ENCODE data around the gene TTC34.

Gene TTC34

DNA sequence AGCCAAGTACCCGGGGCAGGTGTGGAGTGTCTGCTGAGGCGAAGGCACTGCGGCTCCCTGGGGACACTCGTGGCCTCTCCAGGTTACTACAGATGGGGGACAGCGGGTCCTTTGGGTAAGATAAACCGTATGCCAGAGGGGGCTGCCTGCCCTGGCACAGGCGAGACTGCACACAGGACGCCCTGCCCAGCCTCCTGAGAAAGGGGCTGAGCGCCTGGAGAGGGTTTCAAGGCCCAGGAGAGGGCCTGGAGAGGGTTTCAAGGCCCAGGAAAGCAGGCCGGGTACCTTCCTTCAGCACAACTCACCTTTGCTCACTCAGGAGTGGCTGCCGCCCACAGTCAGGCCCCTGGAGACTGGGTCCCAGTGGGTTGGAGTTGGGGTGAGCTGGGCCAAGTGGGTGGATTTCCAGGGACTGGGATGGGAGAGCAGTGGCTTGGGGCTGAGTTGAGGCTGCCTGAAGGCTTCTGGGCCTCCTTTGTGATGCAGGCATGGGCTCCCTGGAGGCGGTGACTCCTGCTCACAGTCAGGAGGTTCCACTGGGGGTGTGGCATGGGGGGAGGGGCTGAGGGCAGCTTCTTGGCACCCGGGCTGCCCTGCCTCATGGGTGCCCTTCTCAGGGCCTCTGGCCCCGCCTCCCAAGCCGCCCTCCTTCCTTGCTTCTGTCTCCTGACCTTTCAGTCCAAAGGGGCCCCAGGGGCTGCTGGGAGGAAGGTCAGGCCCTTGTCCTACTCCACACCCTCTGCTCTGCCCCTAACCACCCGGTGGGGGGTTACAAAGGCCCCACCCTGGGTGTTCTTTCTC is 168.7 kb downstream of the TTC34 start, which contains the start of gene MMEL1:
MMEL1 (minus strand) TSS at position 456 of the 801 bp plus-strand sequence. CDS start 3,532 bp downstream, outside the sequence.
- H3K4me3 ChIP-seq (ENCODE audit: low read depth, low read length), result no peak within 1 kb of the TSS
- TF ChIP-seq, protein P1, sequence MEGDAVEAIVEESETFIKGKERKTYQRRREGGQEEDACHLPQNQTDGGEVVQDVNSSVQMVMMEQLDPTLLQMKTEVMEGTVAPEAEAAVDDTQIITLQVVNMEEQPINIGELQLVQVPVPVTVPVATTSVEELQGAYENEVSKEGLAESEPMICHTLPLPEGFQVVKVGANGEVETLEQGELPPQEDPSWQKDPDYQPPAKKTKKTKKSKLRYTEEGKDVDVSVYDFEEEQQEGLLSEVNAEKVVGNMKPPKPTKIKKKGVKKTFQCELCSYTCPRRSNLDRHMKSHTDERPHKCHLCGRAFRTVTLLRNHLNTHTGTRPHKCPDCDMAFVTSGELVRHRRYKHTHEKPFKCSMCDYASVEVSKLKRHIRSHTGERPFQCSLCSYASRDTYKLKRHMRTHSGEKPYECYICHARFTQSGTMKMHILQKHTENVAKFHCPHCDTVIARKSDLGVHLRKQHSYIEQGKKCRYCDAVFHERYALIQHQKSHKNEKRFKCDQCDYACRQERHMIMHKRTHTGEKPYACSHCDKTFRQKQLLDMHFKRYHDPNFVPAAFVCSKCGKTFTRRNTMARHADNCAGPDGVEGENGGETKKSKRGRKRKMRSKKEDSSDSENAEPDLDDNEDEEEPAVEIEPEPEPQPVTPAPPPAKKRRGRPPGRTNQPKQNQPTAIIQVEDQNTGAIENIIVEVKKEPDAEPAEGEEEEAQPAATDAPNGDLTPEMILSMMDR (IDR thresholded peaks at IDR 0.05; ENCODE audit: low read depth, low read length), result no peak

DNA sequence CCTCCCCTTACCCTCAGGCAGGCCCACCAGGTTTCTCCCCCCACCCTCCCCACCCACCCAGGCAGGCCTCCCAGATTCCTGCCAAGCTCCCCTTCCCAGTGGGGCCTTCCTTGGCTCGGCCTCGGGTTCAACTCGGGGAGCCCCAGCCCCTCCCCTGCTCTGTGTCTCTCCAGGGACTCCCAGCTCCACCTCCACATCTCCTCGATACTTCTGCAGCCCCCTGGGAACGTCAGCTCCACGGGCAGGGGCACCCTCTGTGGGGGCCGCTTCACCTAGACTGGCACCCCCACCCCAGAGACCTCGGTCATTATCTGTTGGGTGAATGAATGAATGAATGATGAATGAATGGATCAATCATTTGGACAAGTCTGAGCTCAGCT is 169.5 kb downstream of the TTC34 start:
- TF ChIP-seq, protein P1 (IDR thresholded peaks at IDR 0.05; ENCODE audit: low read depth, low read length), result no peak
- no peak overlapping the region for H3K4me3 ChIP-seq (ENCODE audit: low read depth, low read length)

DNA sequence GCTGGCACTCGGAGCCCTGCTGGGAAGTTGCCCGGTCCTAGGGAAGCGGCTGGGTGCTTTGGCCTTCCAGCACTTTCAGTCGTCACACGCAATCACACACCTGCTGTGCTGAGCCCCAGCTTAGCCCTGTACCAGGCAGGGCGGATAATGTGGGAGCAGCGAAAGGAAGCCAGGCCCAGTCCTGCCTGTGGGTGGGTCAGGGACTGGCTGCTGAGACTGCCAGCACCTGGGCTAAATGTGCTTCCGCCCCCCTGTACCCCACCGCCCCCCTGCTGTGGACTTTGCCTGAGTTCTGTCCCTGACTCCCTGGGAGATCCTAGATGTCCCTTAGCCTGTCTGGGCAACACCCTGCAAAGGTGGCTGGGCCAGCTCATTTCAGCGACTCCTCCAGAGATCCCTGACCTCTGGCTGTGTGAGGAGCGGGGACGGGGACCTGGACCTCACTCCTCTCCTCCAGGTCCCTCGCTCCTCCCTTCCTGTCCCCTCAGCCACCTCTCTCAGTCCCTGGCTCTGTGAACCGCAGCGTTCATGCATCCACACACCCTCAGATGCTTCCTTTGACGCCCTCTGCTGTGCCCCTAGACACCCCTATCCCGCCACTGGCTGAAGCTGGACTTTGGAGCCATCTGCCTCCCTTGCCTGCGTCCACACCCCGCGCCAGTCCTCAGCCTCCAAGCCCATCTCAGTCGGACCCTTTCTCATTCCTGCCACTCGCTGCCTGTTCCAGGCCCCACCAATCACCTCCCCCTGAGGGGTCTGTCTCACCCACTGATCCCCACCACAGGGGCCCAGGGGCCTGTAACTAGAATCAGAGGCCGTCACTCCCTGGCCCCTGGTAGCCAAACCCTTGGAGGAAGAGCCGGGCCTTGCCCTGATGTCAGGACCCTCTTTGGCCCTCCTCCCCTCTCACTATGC is 170.1 kb downstream of the TTC34 start:
- no peak overlapping the region for H3K4me3 ChIP-seq (ENCODE audit: low read depth, low read length)
- TF ChIP-seq, protein P1 (IDR thresholded peaks at IDR 0.05; ENCODE audit: low read depth, low read length), result no peak

DNA sequence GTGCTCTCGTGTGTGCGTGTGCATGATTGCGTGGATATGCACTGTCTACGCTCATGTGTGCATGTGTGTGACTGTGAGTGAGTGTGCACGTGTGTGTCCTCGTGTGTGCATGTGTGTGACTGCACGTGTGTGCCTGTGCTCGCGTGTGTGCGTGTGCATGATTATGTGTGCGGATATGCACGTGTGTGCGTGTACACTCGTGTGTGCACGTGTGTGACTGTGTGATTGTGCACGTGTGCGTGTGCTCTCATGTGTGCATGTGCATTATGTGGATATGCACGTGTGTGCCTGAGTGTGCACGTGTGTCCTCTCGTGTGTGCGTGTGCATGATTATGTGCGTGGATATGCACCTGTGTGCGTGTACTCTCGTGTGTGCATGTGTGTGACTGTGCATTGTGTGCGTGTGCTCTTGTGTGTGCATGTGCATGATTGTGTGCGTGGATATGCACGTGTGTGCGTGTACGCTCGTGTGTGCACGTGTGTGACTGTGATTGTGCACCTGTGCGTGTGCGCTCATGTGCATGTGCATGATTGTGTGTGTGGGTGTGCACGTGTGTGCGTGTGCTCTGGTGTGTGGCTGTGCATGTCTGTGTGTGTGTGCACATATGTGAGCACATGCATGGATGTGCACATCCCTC is 170.9 kb downstream of the TTC34 start:
- TF ChIP-seq, protein P1 (IDR thresholded peaks at IDR 0.05; ENCODE audit: low read depth, low read length), result no peak
- no peak overlapping the region for H3K4me3 ChIP-seq (ENCODE audit: low read depth, low read length)

DNA sequence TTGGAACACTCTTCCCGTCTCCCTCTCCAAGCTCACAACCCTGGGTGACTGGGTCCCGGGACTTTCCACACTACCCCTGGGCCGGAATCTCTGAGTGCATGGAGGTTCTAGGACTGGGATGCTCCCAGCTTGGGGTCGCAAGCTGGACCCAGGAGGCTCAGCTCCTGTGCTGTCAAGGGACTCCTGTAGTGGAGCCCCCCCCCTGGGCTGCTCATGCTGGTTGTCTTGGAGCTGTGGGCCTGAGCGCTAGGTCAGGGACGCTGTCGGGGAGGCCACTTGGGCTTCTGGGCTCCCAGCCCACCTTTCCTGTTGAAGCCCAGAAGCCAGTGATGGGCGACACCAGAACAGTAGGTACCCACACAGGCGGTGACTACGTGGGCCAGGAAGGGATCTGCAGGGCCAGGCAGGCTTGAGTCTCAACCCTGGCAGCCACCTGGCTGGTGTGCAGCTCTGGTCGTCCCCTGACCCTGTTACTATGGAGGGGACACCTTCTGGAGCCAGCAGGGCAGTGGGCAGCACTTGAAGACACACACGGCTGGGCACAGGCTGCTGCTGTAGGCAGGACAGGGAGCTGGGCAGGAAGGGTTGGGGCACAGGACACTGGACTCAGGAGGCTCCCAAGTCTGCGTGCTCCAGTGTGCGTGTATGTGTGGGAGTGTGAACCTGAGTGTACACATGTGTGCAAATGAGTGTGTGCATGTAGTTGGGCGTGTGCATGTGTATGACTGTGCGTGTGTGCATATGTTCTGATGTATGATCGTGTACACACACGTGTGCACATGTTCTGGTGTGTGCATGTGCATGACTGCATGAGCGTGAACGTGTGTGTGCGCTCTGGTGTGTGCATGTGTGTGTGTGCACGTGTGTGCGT is 171.6 kb downstream of the TTC34 start:
- TF ChIP-seq, protein P1 (IDR thresholded peaks at IDR 0.05; ENCODE audit: low read depth, low read length), result no peak
- H3K4me3 ChIP-seq (ENCODE audit: low read depth, low read length), result no peak overlapping the region

DNA sequence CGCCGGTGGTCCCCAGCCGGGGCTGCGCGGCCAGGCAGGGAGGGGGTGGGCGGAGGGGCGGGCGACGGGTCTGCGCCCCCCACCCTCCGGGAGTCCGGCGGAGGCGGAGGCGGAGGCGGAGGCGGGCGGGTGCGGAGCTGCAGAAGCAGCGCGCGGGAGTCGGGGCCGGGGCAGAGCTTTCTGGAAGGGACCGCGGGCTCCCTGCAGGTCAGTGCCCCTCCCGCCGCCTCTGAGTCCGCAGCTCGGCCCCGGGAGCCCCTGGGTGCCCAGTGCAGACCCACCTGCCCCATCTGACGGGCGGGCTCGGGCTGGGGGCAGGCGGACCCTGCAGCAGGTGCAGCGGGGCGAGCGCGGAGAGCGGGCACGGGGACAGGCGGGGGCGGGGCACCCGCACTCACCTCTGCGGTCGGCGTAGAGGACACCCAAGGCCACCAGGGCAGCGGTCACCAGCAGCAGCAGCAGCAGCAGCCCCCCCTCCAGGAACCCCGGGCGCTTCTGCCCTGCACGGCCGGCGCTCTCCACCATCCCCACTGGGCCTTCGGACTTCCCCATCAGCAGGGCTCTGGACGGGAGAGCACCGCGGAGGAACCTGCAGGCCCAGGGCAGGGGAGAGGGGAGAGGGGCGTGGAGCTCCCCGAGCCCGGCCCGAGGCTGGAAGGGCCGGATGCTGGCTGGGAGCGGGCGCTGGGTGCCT is 172.4 kb downstream of the TTC34 start:
- H3K4me3 ChIP-seq (ENCODE audit: low read depth, low read length), result no peak overlapping the region
- TF ChIP-seq, protein P1 (IDR thresholded peaks at IDR 0.05; ENCODE audit: low read depth, low read length), result no peak
